ENCODE results near the gene CHCHD3.
"Not testable (repeated sequence)": the region's sequence is repeated elsewhere in the genome, so short reads cannot be mapped to it uniquely, and the experiment has no call there.

CHCHD3 gene

GRCh38 chr7:132897093-132897687 is 184.7 kb downstream of the CHCHD3 start:
- DNase-seq = no peak

- DNase-seq = no peak
These were observed 186.7 kb downstream of the CHCHD3 start for GRCh38 chr7:132895231-132895630.

DNA sequence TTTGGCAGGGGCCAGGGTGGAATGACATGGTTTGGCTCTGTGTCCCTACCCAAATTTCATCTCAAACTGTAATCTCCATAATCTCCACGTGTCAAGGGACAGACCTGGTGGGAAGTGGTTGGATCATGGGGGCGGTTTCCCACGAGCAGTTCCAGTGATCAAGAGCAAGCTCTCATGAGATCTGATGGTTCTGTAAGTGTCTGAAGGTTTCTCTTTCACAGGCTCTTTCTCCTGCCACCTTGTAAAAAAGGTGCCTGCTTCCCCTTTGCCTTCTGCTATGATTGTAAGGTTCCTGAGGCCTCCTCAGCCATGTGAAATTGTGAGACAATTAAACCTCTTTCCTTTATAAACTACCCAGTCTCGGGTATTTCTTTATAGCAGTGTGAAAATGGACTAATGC is 188.3 kb downstream of the CHCHD3 start:
- DNase-seq = no peak

- not testable (repeated sequence) for DNase-seq
These were observed 189.1 kb downstream of the CHCHD3 start for GRCh38 chr7:132892744-132893143.

DNA sequence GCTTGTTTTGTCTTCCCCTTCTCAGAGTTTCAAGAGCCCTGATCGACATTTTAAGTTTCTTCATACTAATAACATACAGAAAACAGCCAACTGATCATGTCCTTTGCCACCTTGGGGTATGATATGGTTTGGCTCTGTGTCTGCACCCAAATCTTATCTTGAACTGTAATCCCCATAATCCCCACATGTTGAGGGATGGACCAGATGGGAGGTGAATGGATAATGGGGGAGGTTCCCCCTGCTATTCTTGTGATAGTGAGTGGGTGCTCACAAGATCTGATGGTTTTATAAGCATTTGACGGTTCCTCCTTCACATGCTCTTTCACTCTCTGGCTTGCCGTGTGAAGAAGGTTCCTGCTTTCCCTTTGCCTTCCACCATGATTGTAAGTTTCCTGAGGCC is 190.3 kb downstream of the CHCHD3 start:
- no peak for DNase-seq

- DNase-seq = peak; percentile 48
These were observed 199.0 kb downstream of the CHCHD3 start for GRCh38 chr7:132882714-132883428.

GRCh38 chr7:132881317-132881716 is 200.6 kb downstream of the CHCHD3 start:
- DNase-seq = no peak

GRCh38 chr7:132879579-132879978 is 202.3 kb downstream of the CHCHD3 start:
- no peak for DNase-seq

- no peak for DNase-seq
These were observed 203.5 kb downstream of the CHCHD3 start for GRCh38 chr7:132878204-132878919.

- DNase-seq = no peak
These were observed 204.3 kb downstream of the CHCHD3 start for GRCh38 chr7:132877573-132877972.

DNA sequence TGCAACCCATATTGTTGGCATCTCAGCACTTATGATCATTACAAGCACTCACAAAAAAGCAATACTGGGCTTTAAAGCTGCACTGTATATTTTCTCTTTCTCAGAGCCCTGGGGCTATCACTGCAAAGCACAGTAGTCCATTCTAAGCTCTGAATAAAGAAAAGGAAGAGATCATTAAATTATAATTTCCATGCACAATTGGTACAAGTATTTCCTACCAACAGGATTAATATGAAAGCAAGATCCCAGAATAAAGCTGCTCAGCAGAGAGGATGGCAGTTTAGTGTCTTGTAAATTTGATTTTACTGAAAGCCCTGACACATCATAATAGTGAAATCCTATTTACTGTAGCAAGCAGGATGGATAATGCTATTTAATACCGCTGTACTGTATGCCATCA is 205.3 kb downstream of the CHCHD3 start:
- no peak for DNase-seq

GRCh38 chr7:132872034-132872433 is 209.9 kb downstream of the CHCHD3 start:
- no peak for DNase-seq

DNA sequence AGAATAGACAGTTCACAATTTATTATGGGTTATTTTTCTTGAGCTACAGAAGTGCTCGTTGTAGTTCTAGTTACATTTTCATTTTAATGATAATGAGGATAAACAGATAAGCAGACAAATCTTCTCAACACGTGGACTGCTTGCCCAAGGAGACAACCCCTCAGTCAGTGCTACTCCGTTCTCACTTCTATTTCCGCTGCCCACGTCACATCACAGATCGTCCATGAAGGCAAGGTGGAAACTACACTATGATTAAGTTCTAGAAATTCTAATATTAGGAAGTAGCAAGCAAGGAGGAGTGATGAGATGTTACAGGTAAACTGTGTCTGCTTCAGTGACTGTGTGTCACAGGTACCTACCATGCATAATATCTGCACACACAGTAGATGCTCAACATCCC is 210.5 kb downstream of the CHCHD3 start:
- DNase-seq = no peak

DNA sequence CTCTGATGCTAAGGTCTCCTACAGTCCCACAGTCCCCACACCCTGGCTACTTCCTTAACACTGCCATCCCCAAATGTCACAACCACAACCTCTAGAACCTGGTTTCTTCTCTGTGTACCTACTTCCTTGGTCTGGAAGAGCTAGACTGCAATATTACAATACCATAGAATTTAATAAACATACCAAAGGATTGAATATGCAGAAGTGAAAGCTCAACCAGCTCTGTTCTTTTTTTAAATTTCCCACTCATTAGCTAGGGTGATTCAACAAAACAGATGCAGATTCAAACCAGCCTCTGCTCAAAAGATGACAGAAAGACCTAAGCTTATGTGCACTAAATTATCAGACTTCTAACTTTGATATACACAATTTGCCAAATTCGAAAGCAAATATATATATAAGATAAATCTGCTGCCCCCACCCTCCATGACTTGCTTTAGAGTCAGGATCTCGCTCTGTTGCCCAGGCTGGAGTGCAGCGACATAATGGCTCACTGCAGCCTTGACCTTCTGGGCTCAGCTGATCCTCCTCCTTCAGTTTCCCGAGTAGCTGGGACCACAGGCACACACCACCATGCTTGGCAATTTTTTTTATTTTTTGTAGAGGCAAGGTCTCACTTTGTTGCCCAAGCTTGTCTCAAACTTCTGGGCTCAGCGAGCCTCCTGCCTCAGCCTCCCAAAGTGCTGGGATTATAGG is 212.6 kb downstream of the CHCHD3 start:
- no peak for DNase-seq

- no peak for DNase-seq
These were observed 215.3 kb downstream of the CHCHD3 start for GRCh38 chr7:132866551-132866950.

- no peak for DNase-seq
These were observed 215.8 kb downstream of the CHCHD3 start for GRCh38 chr7:132866144-132866531.

GRCh38 chr7:132865366-132866143 is 216.3 kb downstream of the CHCHD3 start:
- no peak for DNase-seq

DNA sequence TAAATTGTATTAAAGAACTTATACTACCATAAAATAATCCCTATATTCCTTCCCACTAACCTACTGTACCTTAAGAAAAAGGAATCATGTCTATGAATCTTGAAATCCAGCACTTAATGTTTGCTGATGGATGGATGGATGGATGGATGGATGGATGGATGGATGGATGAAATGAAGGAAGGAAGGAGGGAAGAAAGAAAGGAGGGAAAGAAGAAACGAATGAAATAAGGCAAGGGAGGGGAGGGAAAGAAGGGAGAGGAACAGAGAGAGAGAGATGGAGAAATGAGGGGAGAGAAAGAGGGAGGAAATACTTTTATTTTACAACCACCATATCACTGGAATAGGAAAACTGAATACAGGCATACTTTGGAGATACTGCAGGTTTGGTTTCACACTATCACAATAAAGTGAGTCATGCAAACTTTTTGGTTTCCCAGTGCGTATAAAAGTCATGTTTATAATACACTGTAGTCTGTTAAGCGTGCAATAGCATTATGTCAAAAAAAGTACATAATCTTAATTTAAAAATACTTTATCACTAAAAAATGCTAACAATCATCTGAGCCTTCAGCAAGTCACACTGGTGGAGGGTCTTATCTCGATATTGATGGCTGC is 219.8 kb downstream of the CHCHD3 start:
- DNase-seq = no peak

DNA sequence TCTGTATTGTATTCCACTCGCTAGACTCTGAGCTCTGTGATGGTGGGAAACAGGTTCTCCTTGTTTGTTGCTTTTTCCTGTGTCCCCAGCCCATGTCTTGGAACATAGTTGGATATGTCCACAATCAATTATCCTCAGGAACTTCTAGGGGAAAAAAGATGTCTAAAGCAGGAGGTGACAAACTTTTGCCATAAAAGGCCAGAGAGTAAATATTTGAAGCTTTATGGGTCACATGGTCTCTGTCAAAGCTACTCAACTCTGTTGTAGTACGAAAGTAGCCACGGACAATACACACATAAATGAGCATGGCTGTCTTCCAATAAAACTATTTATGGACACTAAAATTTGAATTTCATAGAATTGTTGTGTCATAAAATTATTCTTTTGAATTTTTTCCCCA is 220.5 kb downstream of the CHCHD3 start:
- no peak for DNase-seq

DNA sequence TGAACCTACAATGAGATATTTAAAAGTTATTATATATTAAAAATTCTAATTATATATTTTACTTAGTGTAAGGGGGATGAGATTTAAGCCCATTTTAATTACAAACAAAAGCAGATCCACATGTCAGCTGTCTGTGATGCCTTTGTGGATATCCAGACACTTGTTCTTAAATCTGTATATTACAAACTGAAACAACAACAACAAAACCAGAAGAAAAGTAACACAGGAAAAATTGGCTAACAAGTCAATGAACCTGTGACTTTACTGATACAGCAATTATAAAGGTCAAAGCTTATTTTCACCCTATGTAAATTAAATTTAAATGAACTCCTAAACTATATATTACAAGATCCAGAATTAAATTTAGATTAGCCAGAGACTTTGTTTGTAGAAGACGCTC is 222.7 kb downstream of the CHCHD3 start:
- no peak for DNase-seq

- no peak for DNase-seq
These were observed 223.1 kb downstream of the CHCHD3 start for GRCh38 chr7:132858760-132859159.

DNA sequence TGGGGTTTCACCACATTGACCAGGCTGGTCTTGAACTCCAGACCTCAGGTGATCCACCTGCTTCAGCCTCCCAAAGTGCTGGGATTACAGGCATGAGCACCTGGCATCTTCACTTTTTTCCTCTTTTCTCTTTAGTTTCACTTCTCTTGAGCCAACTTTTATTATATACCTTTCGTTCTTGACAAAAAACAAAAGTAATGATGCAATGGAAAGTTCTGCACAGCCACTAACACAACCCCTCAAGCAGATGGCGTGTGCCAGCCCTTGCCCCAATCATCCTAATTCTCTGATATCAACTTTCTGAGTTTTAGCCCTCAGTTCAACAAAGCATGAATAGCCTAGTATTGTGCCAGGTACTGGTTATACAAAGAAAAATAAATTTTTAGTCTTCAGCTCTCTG is 223.6 kb downstream of the CHCHD3 start:
- DNase-seq = no peak
